HCT116 (cell line): ENCODE measurements around the gene OR10G6. TPM values are rescaled to one million over a fixed set of nuclear protein-coding genes. Genes with fewer than 3 reads are reported as not detected.

ENCODE experiments used
- ATAC-seq: fragments of 200-7000 bp; cut with Tn5 transposase; 2 replicates; pipeline ENCODE4 v1.9.1; 2020; ENCODE audit warnings: mild to moderate bottlenecking, moderate library complexity
- BruUV-seq: library from RNA; stranded (reverse); fragments of 400-500 nt; replicated peaks from 2 replicates; lab custom pipeline; 2021; lab: Mats Ljungman, UMichigan
- CTCF ChIA-PET: fragments of 300-600 bp; sonication (Branson Sonifier 250); formaldehyde crosslinking; loops from one replicate; lab custom pipeline; 2021; ENCODE audit warnings: antibody characterized with exemption; lab: Charles Lee
- POLR2A ChIA-PET: fragments of 300-600, 350-600 bp; sonication (Branson Sonifier 250); formaldehyde crosslinking; loops from one replicate; lab custom pipeline; 2021; ENCODE audit warnings: antibody characterized with exemption; lab: Charles Lee
- RAD21 ChIA-PET, 2 experiments: fragments of 300-600 bp; sonication (Branson Sonifier 250); formaldehyde crosslinking; loops; one replicate each; lab custom pipeline; 2023; ENCODE audit warnings: low total read pairs in 2 of 2; ENCODE audit not compliant: uncharacterized antibody in 2 of 2, unreplicated experiment in 2 of 2, low non-redundant PET in 1 of 2; lab: Charles Lee
- DNase-seq: peaks from one replicate; pipeline ENCODE4 v3.0.0-alpha.2; 2010; ENCODE audit warnings: low read depth, low spot score
- H2AFZ ChIP-seq: fragments of 200-600 bp; shearing (Covaris generic), sonication (generic); 2 replicates; pipeline ENCODE4 v1.6.1; 2017; ENCODE audit warnings: low read depth, mixed run types, mixed read lengths, antibody characterized with exemption, low read length; ENCODE audit not compliant: poor library complexity, severe bottlenecking
- H3K27ac ChIP-seq: 2 replicates; pipeline ENCODE4 v1.5.1; 2012; ENCODE audit warnings: low read depth, low read length
- H3K27me3 ChIP-seq: fragments of 200-600 bp; sonication (generic); 2 replicates; pipeline ENCODE4 v1.6.1; 2016; ENCODE audit warnings: mixed run types, low read length, mixed read lengths; ENCODE audit not compliant: insufficient read depth
- H3K36me3 ChIP-seq, 2 experiments: fragments of 200-500 bp in 1 of 2; fragments of 200-600 bp in 1 of 2; sonication (Bioruptor generic) in 1 of 2; sonication (generic) in 1 of 2; 2 replicates each; pipeline versions ENCODE4 v1.5.1 to v1.6.1; 2014 to 2016; ENCODE audit warnings: low read length in 2 of 2, inconsistent platforms in 1 of 2, mixed read lengths in 1 of 2, mixed run types in 1 of 2; ENCODE audit not compliant: insufficient read depth in 2 of 2, control insufficient read depth in 1 of 2
- H3K4me1 ChIP-seq, 2 experiments: fragments of 200-600 bp in 1 of 2; sonication (generic) in 1 of 2; 2 replicates each; pipeline versions ENCODE4 v1.5.1 to v1.6.1; 2012 to 2017; ENCODE audit warnings: low read length in 2 of 2, inconsistent platforms in 1 of 2, mild to moderate bottlenecking in 1 of 2, mixed read lengths in 1 of 2, mixed run types in 1 of 2, moderate library complexity in 1 of 2; ENCODE audit not compliant: insufficient read depth in 2 of 2, control insufficient read depth in 1 of 2
- H3K4me2 ChIP-seq: fragments of 200-600 bp; sonication (generic); 2 replicates; pipeline ENCODE4 v1.6.1; 2017; ENCODE audit warnings: mixed run types, low read length, mixed read lengths
- H3K4me3 ChIP-seq, 2 experiments: fragments of 200-600 bp in 1 of 2; sonication (generic) in 1 of 2; replicated peaks in 1 of 2; 2 replicates each; pipeline ENCODE4 v1.5.1; 2011 to 2016; ENCODE audit warnings: low read length in 2 of 2, control low read depth in 1 of 2, low read depth in 1 of 2, mild to moderate bottlenecking in 1 of 2, mixed read lengths in 1 of 2, mixed run types in 1 of 2
- H3K79me2 ChIP-seq: fragments of 200-600 bp; sonication (generic); 2 replicates; pipeline ENCODE4 v1.6.1; 2017; ENCODE audit warnings: mild to moderate bottlenecking, mixed run types, low read length, moderate library complexity, mixed read lengths; ENCODE audit not compliant: insufficient read depth
- H3K9ac ChIP-seq: fragments of 200-600 bp; sonication (generic); 2 replicates; pipeline ENCODE4 v1.6.1; 2016; ENCODE audit warnings: low read length, mixed read lengths
- H3K9me2 ChIP-seq: fragments of 200-600 bp; sonication (generic), shearing (Covaris generic); 2 replicates; pipeline ENCODE4 v1.6.1; 2017; ENCODE audit warnings: mixed run types, mild to moderate bottlenecking, moderate library complexity; ENCODE audit not compliant: insufficient read depth
- H3K9me3 ChIP-seq, 2 experiments: fragments of 200-500 bp in 1 of 2; fragments of 200-600 bp in 1 of 2; sonication (Bioruptor generic) in 1 of 2; sonication (generic) in 1 of 2; 2 replicates each; pipeline ENCODE4 v1.6.1; 2014 to 2017; ENCODE audit warnings: low read length in 2 of 2, mixed read lengths in 2 of 2, inconsistent platforms in 1 of 2, low read depth in 1 of 2, mild to moderate bottlenecking in 1 of 2, mixed run types in 1 of 2, moderate library complexity in 1 of 2; ENCODE audit not compliant: control insufficient read depth in 1 of 2, insufficient read depth in 1 of 2
- H4K20me1 ChIP-seq: fragments of 200-600 bp; sonication (generic), shearing (Covaris generic); 2 replicates; pipeline ENCODE4 v1.6.1; 2017; ENCODE audit warnings: mixed run types, mild to moderate bottlenecking, moderate library complexity; ENCODE audit not compliant: insufficient read depth
- CEBPB ChIP-seq: IDR thresholded peaks from 2 replicates; pipeline ENCODE4 v1.6.1; 2012; ENCODE audit warnings: low read depth
- EZH2 ChIP-seq: fragments of 200-600 bp; sonication (generic); IDR thresholded peaks from 2 replicates; pipeline ENCODE4 v1.6.1; 2017; ENCODE audit warnings: antibody characterized with exemption, mixed run types
- JUND ChIP-seq: IDR thresholded peaks from 2 replicates; pipeline ENCODE4 v1.6.1; 2012
- POLR2AphosphoS5 ChIP-seq: IDR thresholded peaks from 2 replicates; pipeline ENCODE4 v1.6.1; 2011; ENCODE audit warnings: mild to moderate bottlenecking, low read depth, low read length, moderate library complexity
- intact Hi-C: fragments of 100-400 bp; cut with micrococcal nuclease; formaldehyde crosslinking; loops from 2 replicates; pipeline ENCODE4 v1.10.0; 2022
- total RNA-seq: library from RNA; stranded (reverse); gene quantifications from one replicate; pipeline ENCODE4 v1.2.1, GENCODE V29; 2021; ENCODE audit not compliant: unreplicated experiment

OR10G6 gene
- total RNA-seq, 1 experiment from 2014 or later: not detected

DNA sequence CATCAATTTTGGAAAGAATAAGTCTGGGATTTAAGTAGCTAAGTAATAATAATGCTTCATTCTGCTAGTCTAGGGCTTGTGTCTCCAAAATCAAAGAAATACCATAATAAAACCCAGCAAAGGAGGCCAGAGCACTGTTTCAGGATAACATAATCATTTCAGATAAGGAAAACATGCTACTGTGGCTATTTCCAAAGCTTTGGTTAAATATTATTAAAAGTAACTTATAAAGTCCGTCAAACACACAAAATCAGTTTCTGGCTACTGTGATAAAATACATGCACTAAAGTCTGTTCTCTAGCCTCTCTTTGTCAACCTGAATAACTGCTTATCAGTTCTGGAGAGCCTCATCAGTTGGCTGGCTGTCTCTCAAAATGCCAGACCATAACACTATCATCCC is 49.8 kb downstream of the OR10G6 start:
- ChIA-PET CTCF (no interaction called here), POLR2A (no interaction called here), RAD21 (no interaction called here)
- intact Hi-C loops: no loop called here
- no peak overlapping the region for H3K27ac ChIP-seq
- no peak overlapping the region for H2AFZ ChIP-seq
- no peaks in the 10 kb centered on the region for H3K9me3 ChIP-seq
- no peaks in the 10 kb centered on the region for H3K36me3 ChIP-seq
- TF ChIP-seq EZH2 (no peak), POLR2AphosphoS5 (no peak), CEBPB (no peak), JUND (no peak)
- 0 out of 2 replicates have a peak, but pooled peaks cover 6% of the 10 kb centered on the region for H3K27me3 ChIP-seq
- DNase-seq: no peak
- no peaks in the 10 kb centered on the region for H3K79me2 ChIP-seq
- no peaks in the 10 kb centered on the region for H4K20me1 ChIP-seq
- no peak overlapping the region for H3K4me2 ChIP-seq
- no peak overlapping the region for H3K9ac ChIP-seq
- H3K9me2 ChIP-seq: no peaks in the 10 kb centered on the region
- no peaks in the 10 kb centered on the region for H3K4me1 ChIP-seq
- H3K4me3 ChIP-seq: no peak overlapping the region
- no TSS peak for BruUV-seq
- ATAC-seq: no peak

Other genes with a start within 250 kb of the OR10G6 start
- not detected for gene OR6X1, start 240.6 kb downstream of the OR10G6 start, total RNA-seq
- not detected for gene OR6M1, start 188.8 kb downstream of the OR10G6 start, total RNA-seq
- not detected for gene TMEM225, start 109.5 kb downstream of the OR10G6 start, total RNA-seq
- gene OR8D4, start 93.0 kb downstream of the OR10G6 start, total RNA-seq: not detected
- not detected for gene OR4D5, start 55.5 kb downstream of the OR10G6 start, total RNA-seq
- not detected for gene OR6T1, start 51.3 kb downstream of the OR10G6 start, total RNA-seq
- gene OR10S1, start 17.4 kb downstream of the OR10G6 start, total RNA-seq: not detected
- gene OR10G4, start 17.8 kb upstream of the OR10G6 start, total RNA-seq: not detected
- gene OR10G9, start 27.9 kb upstream of the OR10G6 start, total RNA-seq: not detected
- gene OR10G8, start 31.6 kb upstream of the OR10G6 start, total RNA-seq: not detected
- gene OR10G7, start 46.2 kb upstream of the OR10G6 start, total RNA-seq: not detected
- 5.0 TPM for gene VWA5A, start 120.3 kb upstream of the OR10G6 start, total RNA-seq
- not detected for gene OR10D3, start 188.2 kb upstream of the OR10G6 start, total RNA-seq
- not detected for gene OR8G1, start 245.9 kb upstream of the OR10G6 start, total RNA-seq